ENCODE data around the gene MYEOV. TPM values are rescaled to one million over a fixed set of nuclear protein-coding genes. Genes with fewer than 3 reads are reported as not detected.

Gene MYEOV
- total and polyA plus RNA-seq, 2 of the 8 experiments (the other 6 are each of a cell fraction or from before 2014, with no cell fraction given) = 0.44 to 0.67 TPM

DNA sequence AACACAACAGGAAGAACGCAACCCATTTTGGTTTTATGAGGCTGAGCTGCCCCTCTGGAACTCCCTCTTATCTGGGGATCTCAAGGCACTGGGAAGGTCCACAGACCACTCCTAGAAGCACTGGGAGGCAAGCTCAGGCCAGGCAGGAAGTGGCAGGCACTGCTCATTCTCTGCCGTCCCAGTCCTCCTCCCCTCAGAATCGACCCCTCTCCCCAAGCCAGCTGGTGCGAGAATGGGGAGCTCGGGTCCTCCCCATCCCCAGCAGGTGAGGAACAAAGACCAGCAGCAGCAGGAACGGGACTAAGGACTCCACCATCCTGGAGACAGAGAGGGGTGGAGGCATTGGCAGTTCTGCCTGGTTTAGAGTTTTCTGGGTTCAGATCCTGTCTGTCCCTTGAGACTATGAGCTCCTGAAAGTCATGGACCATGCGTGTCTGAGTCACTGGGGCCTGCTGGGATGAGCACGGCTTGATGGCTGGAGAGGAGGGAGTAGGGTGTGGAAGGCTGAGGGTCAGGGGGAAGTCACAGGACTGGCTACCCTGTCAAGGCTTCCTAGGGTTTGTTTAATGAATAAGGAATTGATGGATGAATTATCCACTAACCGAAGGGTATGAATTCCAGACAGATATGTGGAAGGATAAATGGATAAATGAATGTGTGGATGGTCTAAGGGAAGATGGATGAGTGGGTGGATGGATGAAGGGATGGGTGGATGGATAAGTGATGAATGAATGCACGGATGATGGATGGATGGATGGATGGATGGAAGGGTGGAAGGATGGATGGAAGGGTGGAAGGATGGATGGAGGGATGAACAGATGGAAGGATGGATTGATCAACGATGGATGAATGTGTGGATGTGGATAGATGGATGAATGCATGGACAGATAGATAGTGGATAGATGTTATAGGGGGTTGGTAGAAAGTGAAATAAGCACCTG, 6.4 kb downstream of the MYEOV start:
- no peak overlapping the region for H3K9ac ChIP-seq (replicated peaks in 1 of 4; ENCODE audit: extremely low read depth in 1 of 4, low read depth in 3 of 4, low read length in 3 of 4)
- no peaks in the 10 kb centered on the region; a peak in 1 of 7 replicates for H3K27me3 ChIP-seq (replicated peaks in 1 of 4; ENCODE audit: control insufficient read depth in 3 of 4, extremely low read depth in 1 of 4, insufficient read depth in 3 of 4, low read length in 3 of 4)
- DNase-seq (ENCODE audit: low read depth in 1 of 2, low spot score in 2 of 2) (no peak), FAIRE-seq (no peak)
- H3K23me2 ChIP-seq (ENCODE audit: low read depth, low read length) = peaks cover 2% of the 10 kb centered on the region; the same call in 1 of the 2 replicates
- no peak overlapping the region for H3K14ac ChIP-seq (ENCODE audit: insufficient read length)
- H3K79me1 ChIP-seq (ENCODE audit: low read depth, low read length) = no peaks in the 10 kb centered on the region
- H3K36me3 ChIP-seq (ENCODE audit: control insufficient read depth in 2 of 4, insufficient read depth in 4 of 4, low read length in 3 of 4) = no peaks in the 10 kb centered on the region
- H4K5ac ChIP-seq (ENCODE audit: insufficient read length, low read depth, low read length) = no peak overlapping the region
- H4K20me1 ChIP-seq (replicated peaks in 1 of 2; ENCODE audit: control insufficient read depth in 1 of 2, insufficient read depth in 2 of 2, low read length in 2 of 2) = no peaks in the 10 kb centered on the region
- CTCF ChIA-PET (ENCODE audit: partially characterized antibody) = interaction anchor here (0.8 to 1.3 kb wide), 3 partner anchors 26 to 501 kb away, joined by 3 read pairs; no protein-coding TSS in a partner anchor
- no peaks in the 10 kb centered on the region for H3K9me3 ChIP-seq (ENCODE audit: insufficient read depth in 2 of 2, low read depth in 1 of 2, low read length in 1 of 2)
- no peak overlapping the region for H3K4me3 ChIP-seq (ENCODE audit: extremely low read depth in 1 of 4, insufficient read depth in 2 of 4, low read depth in 3 of 4, low read length in 4 of 4)
- H3K79me2 ChIP-seq (ENCODE audit: control insufficient read depth in 1 of 2, insufficient read depth in 2 of 2, low read length in 2 of 2) = no peaks in the 10 kb centered on the region
- H3K4me1 ChIP-seq (replicated peaks in 1 of 4; ENCODE audit: control insufficient read depth in 3 of 4, insufficient read depth in 4 of 4, low read length in 3 of 4) = no peaks in the 10 kb centered on the region; a peak in 1 of 7 replicates
- no peak overlapping the region for H4K91ac ChIP-seq (replicated peaks; ENCODE audit: insufficient read length, low read length)
- H2BK12ac ChIP-seq (ENCODE audit: low read depth, low read length) = no peak overlapping the region
- no peak overlapping the region for H3K23ac ChIP-seq (ENCODE audit: insufficient read length)
- H2AK5ac ChIP-seq (ENCODE audit: low read depth, low read length) = no peak overlapping the region
- 85 to 100% methylated on average over 2 to 11 of the region's 11 CpGs for WGBS, 2 experiments (ENCODE audit: extremely low coverage in 1 of 2, insufficient coverage in 1 of 2, insufficient read length in 1 of 2, insufficient replicate concordance in 2 of 2, low coverage in 1 of 2, low lambda C conversion rate in 2 of 2, missing lambda C conversion rate in 1 of 2)
- H3K27ac ChIP-seq (ENCODE audit: low read depth, low read length) = no peak overlapping the region
- no peak overlapping the region for H3K56ac ChIP-seq (replicated peaks; ENCODE audit: insufficient read length, low read depth, low read length)
- no peak overlapping the region for H3K4ac ChIP-seq (replicated peaks; ENCODE audit: insufficient read length, low read depth, low read length)
- no peak overlapping the region for H2BK20ac ChIP-seq (ENCODE audit: low read length)
- H2BK15ac ChIP-seq (ENCODE audit: low read length) = no peak overlapping the region
- no peak overlapping the region for H2BK120ac ChIP-seq (replicated peaks; ENCODE audit: low read depth, low read length)
- no peak overlapping the region for H2AFZ ChIP-seq (ENCODE audit: low read length)
- POLR2A ChIA-PET (ENCODE audit: partially characterized antibody) = no interaction called here
- H2BK5ac ChIP-seq (ENCODE audit: low read depth, low read length) = no peak overlapping the region
- no peak overlapping the region for H4K8ac ChIP-seq (ENCODE audit: extremely low read depth, insufficient read depth, low read length)
- H3K18ac ChIP-seq (ENCODE audit: extremely low read depth, low read length) = no peak overlapping the region
- H3K4me2 ChIP-seq (ENCODE audit: insufficient read depth in 1 of 2, low read depth in 2 of 2, low read length in 2 of 2) = no peak overlapping the region
- no peak for TF ChIP-seq POLR2A (IDR thresholded peaks at IDR 0.05; ENCODE audit: control extremely low read depth in 1 of 2, low read depth in 2 of 2, low read length in 2 of 2)
- no peak for TF ChIP-seq TAF7 (optimal IDR thresholded peaks at IDR 0.05; ENCODE audit: borderline replicate concordance, low read depth, low read length)
- no peak for TF ChIP-seq TAF1 (IDR thresholded peaks at IDR 0.05; ENCODE audit: low read depth, low read length)
- no peak for TF ChIP-seq EP300 (IDR thresholded peaks at IDR 0.05; ENCODE audit: borderline replicate concordance in 1 of 2, low read depth in 2 of 2, low read length in 2 of 2)
- TF ChIP-seq SP1 (IDR thresholded peaks at IDR 0.05; ENCODE audit: low read depth, low read length) = no peak
- TF ChIP-seq RFX5 (IDR thresholded peaks at IDR 0.05; ENCODE audit: borderline replicate concordance, low read depth, low read length) = no peak
- no peak for TF ChIP-seq SIX5 (IDR thresholded peaks at IDR 0.05; ENCODE audit: low read depth, low read length)
- TF ChIP-seq SIN3A (conservative IDR thresholded peaks at IDR 0.05 in 1 of 2, IDR thresholded peaks at IDR 0.05 in 1 of 2; ENCODE audit: low read depth in 1 of 2, low read length in 2 of 2) = no peak
- TF ChIP-seq GTF2F1 (IDR thresholded peaks at IDR 0.05; ENCODE audit: borderline replicate concordance, low read depth, low read length) = no peak
- TF ChIP-seq, protein P1, sequence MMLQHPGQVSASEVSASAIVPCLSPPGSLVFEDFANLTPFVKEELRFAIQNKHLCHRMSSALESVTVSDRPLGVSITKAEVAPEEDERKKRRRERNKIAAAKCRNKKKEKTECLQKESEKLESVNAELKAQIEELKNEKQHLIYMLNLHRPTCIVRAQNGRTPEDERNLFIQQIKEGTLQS (IDR thresholded peaks at IDR 0.05; ENCODE audit: insufficient read depth, low read depth, low read length) = no peak
- TF ChIP-seq, protein P2, sequence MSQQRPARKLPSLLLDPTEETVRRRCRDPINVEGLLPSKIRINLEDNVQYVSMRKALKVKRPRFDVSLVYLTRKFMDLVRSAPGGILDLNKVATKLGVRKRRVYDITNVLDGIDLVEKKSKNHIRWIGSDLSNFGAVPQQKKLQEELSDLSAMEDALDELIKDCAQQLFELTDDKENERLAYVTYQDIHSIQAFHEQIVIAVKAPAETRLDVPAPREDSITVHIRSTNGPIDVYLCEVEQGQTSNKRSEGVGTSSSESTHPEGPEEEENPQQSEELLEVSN (IDR thresholded peaks at IDR 0.05) = no peak

Measured in H1 (cell line).